NOMO-1 treated with DMSO at 0.1 percent for 48 hours (cell line): ENCODE results near the gene NAT8L.

Source experiments
- DNase-seq: peaks from one replicate; lab custom pipeline; 2025; ENCODE audit not compliant: unreplicated experiment; lab: John Stamatoyannopoulos, UW

NAT8L gene

DNA sequence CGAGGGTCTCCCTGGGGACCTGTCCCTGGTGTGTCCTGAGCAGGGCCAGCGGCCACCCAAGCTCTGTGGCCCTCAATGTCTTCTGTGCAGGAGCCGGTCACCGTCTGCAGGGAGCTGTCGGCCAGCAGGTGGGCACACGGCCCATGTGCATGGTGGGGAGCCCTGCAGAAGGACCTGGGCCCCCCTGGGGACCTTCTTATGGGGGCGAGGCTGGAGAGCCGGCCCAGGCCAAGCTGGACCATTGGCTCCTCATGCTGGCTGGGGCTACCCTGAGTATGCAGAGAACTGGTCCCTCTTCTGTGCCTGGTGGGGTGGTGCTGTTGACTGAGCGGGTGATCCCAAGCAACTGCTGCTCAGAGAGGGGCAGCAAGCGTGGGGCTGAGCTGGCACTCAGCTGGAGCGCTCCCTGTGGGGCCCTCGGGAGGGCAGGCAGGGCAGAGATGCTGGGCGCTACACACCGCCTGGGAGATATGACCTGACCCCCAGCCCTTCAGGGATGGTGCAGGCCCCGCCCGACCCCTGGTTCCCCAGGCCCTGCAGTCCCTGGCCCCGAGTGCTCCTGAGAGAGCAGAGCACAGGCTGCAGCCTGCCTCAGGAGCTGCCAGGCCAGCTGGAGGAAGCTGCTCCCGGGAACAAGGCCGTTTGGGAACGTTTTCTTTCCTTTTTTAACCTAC is 14.8 kb downstream of the NAT8L start:
- DNase-seq, result no peak

DNA sequence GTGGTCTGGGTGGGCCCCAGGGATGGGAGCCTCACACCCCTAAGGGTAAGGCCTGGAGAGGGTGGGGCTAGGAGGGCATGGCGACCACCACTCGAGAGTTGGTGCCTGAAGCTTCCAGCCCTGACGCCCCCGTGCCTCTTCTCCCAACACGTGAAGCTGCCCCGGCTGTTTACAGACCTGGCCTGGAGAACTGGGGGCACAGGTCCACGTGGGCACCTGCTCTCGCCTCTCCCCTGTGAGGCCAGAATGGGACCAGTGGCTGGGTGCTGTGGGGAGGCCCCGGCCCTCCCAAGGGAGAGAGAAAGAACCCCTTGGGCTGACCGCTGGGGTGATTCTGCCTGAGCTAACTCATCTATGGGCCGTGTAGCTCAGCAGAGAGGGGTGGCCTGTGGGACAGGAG is 15.5 kb downstream of the NAT8L start:
- DNase-seq, result no peak

GRCh38 chr4:2075171-2075986 is 16.3 kb downstream of the NAT8L start:
- no peak for DNase-seq

DNA sequence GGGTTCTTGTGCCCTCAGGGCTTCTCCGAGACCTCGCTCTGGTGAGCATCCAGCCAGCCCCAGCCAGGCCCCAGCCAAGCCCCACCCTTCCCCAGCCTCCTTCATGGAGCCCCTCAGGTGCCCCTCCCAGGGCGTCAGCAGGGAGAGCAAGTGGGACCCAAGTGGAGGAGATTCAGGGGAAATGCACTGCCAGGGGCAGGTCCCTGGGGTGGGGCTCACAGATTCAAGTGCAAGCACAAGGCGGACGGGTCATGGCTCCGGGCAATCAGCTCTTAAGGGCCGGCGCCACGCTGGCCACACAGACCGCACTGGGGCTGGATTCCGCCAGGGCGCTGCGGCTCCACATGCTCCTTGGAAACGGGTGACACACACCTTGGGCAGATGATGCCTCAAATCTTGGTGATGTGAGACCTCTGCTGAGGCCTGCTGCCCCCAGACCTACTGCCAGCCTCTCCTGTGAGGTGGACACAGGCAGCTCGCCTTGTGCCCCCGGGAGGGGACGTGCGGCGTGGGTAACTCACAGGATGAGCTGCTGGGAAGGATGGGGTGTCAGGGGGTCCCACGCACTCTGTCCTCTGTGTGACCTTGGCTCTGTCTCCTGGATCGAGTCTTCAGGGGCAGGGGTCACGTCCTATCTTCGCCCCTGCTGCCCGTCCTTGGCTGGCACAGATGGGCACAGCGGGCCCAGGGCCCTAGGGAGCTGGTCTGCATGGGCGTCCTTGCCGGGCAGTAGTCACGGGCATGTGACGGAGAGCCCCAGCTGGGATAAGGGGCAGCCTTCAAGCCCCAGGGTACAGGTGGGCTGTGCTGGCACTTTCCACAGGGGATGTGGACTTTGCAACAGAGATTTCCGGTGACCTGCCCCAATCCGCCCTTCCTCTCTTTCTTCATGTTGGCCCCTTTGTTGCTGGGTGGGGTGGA is 17.1 kb downstream of the NAT8L start:
- DNase-seq, result no peak

DNA sequence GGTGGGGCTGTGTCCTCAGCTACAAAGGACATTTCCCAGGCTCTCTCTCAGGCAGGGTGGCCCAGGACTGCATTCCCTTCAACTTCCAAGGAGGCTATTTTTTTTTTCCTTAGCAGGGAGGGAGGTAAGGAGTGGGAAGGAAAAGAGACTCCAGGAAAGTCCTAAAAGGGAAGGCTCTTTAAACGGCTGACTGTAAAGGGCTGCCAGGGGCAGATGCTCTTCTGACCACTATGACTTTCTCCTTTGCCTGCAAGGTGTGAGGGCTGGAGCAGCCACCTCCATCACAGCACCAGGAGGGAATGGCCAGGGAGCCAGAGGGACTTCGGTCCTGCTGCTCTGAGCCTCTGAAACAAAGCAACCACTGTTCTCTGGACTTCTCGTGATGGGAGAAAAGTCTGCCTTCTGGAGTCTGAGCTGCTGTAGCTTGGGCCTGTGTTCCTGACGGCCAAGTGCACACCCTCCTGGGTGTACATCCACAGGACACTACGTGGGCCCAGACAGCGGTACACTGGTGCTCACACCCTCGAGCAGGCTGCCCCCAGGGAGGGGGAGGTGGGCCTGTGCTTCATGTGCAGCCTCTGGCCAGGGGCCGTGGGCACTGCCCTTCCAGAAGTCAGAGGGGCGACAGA is 17.9 kb downstream of the NAT8L start:
- DNase-seq, result no peak

DNA sequence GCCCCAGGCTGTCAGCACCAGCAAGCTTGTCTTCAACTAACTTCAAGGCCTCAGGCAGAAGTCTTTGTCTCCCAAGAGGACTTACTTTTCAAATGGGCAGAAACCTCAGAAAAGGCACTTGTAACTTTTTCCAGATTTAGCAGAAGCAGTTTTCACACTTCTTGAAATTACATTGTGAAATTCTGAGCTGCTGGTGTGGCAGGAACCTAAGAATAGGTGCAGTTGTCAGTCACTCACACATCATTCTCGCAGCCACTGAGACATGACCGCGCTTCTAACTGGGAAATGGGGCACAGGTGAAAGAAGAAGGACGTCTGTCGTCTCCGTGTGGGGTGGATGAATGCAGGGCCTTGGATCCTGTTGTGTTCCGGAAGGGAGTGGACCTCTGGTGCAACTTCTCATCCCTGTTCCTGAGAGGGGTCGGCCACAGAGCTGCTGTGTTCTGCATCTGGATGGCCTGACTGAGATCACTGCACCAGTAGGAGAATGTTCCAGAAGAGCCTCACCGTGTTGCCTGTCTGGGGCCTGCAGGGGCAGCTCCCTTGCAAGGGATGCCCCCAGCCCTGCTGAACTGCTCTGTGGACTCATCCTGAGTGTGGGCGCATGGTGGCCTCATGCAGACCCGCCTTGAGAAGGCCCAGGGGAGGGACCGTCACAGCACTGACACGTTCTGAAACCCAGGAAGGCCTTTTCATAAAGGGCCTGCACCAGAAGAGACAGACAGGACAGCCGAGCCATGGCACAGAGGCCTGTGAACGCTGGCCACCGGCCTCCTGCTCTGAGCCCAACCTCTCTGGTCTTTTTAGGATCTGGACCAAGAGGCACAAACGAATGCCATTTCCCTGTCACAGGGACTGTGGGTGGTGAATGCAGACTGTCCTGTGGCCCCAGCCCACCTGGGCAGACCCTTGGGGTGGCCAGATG is 18.7 kb downstream of the NAT8L start:
- DNase-seq, result peak; percentile 70

DNA sequence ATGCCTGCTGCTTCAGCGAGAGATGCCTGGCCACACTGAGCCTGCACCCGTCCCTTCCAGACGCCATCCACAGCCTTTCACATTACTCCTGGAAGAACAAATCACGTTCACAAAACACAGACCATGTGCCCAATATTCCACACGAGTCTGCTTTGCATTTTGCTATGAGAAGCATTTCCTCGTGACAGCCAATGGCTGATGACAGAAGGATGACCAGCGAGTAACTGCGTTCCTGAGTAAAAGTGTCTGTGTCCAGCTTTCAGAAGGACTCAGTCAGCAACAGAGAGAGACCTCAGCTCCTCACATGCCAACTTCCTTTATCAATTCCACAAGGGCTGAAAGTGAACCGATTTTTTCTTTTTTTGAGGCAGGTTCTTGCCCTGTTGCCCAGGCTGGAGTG is 19.5 kb downstream of the NAT8L start:
- DNase-seq, result no peak

DNA sequence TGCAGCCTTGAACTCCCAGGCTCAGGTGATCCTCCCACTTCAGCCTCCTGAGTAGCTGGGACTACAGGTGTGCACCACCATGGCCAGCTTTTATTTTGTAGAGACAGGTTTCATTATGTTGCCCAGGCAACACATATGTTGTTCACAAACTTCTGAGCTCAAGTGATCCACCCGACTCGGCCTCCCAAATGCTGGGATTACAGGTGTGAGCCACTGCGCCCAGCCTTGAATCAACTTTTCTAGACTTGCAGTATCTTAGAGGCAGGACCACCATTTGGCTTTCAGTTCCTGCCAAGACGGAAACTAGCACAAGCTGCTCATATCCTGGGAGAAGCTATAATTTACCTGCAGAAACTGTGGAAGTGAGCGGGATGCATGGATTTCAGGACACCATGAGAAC is 19.9 kb downstream of the NAT8L start:
- DNase-seq, result no peak

DNA sequence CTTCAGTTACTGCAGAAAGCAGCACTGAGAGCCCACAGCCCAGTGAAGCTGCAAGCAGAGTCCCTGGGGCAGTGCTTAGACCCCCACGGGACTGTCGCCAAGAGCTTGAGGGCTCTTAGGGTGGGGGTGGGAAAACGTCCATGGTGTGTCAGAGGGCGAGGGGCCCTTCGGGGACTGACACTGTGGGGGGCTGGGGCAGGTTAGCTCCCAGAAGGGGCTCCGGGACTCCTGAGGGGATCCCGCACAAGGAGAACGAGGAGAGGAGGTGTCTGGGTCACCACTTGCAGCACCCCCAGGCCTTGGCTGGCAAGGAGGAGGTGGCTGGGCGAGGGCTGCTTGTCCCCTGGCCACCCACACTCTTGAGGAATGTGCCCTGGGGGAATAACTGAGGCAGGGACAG is 20.8 kb downstream of the NAT8L start:
- DNase-seq, result no peak

GRCh38 chr4:2080429-2081300 is 21.5 kb downstream of the NAT8L start:
- DNase-seq, result no peak

DNA sequence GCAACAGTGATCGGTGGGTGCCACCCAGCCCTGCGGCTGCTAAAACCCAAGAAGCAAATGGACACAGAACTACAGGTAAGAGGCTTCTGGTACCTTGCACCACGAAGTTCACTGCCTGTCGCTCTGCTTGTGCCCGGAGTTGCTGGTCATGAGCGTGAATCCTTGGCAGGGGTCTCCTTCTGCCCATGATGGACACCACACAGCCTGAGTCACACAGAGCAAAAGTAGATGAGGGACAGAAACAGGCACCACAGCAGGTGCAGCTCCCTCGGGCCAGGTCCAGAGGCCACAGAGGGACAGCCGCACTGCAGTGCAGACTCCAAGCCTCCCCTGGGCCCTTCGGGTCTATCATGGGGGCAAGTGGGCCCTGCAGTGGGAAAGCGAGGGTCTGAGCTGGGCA is 22.4 kb downstream of the NAT8L start:
- DNase-seq, result no peak

- no peak for DNase-seq
These were observed 23.0 kb downstream of the NAT8L start for GRCh38 chr4:2082118-2082517.

GRCh38 chr4:2082627-2083026 is 23.5 kb downstream of the NAT8L start:
- no peak for DNase-seq

DNA sequence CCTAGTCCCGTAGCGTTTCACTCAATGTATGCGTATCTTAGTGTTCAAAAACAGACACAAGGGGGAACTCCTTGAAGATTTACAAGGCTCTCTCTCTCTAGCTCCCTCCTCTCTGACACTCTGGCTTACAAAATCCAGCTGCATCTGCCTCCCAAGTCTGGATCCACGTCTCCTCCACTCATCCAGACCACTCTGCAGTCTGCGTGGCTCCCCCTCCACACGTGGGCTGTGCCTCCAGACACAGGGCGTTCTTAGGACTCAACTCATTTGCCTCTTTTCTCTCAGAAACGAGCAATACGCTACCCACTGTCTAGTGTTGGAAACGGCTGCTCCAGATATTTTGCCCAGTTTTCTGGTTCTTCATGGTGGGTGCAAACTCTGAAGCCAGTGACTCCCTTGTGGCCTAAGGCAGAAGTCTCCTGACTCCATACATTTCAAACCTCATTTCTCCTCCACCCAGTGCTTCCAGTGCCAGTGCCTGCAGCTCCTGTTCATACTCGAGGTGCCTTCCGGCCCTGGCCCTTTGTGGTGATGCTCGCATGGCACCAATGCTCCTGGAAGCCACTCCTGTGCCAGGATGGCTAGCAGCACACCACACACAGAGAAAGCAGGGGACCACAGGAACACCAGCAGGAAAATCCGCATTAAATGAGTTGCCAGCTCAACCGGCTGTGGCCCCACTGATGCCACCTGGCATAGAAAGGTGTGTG is 24.1 kb downstream of the NAT8L start:
- no peak for DNase-seq

DNA sequence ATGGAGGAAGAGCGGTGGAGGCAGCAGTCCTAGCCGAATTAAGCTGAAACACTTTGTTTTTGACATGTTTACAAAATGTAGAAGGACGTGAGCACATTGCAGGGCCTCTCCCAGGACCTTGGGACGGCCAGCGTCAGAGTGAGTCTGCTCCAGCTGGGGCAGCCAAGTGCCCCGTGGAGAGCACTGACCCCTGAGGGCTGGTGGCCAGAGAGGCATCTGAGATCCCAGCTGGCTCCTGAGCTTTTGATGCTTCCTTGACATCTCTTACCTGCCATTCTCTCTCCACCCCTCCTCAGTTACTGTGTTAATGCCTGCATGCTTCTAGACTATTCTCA is 24.7 kb downstream of the NAT8L start:
- DNase-seq, result no peak

GRCh38 chr4:2084316-2084715 is 25.2 kb downstream of the NAT8L start:
- DNase-seq, result no peak

GRCh38 chr4:2085496-2085901 is 26.4 kb downstream of the NAT8L start:
- DNase-seq, result no peak

DNA sequence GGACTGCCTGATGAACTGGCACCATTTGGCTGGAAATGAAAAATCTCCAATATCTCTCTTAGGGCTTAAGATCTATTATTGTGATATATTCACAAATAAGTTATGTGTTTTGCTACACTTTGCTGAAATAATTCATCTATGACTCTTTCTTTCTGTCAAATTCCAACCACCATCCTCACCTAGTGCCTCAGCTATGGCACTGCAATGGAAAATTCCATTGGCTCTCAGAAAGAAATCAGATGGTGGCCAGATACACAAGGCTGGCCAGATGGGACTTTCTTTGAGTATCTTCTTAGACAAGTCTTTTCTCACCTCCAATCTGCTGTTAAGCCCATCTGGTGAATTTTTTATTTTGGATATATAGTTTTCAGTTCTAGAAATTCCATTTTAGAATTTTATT is 28.0 kb downstream of the NAT8L start:
- DNase-seq, result no peak

DNA sequence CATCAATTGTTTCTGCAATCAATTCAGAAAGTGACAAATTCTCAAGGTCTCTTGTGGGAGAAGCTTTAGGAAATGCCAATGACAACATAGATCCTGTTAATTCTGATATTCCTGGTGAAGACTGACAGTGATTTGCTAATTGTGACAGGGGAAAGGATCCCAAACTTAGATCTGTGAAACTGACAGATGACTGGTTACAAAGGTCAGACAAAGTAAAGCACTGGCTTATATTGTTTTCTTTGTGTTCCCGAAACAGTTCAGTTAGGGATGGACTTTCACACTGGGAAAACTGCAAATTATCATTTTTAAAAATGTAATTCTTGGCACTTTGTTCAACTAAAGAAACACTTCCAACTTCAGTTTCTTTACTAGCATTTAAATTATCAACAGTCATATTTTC is 30.1 kb downstream of the NAT8L start:
- DNase-seq, result no peak
